ENCODE measurements around the gene AHDC1.

AHDC1 gene

GRCh38 chr1:27531959-27532685 lies 71.8 kb downstream of the AHDC1 start:
- no peak for DNase-seq (ENCODE audit: low read depth)

DNA sequence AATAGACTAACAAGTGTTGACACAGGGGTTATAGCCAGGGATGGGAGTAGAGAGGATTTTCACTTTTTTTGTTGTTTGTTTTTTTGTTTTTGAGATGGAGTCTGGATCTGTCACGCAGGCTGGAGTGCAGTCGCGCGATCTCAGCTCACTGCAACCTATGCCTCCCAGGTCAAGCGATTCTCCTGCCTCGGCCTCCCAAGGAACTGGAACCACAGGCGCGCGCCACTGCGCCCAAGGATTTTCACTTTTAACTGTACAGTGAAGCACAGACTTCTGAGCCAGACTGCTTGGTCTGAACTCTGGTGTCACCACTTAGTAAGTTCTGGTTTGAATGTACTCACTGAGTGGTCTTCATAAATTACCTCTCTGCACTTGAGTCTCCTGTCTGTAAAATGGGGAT lies 73.8 kb downstream of the AHDC1 start:
- no peak for DNase-seq (ENCODE audit: low read depth)

- no peak for DNase-seq (ENCODE audit: low read depth)
Measured at GRCh38 chr1:27529704-27530018, 74.3 kb downstream of the AHDC1 start.

- no peak for DNase-seq (ENCODE audit: low read depth)
Measured at GRCh38 chr1:27528818-27529703, 74.9 kb downstream of the AHDC1 start.

DNA sequence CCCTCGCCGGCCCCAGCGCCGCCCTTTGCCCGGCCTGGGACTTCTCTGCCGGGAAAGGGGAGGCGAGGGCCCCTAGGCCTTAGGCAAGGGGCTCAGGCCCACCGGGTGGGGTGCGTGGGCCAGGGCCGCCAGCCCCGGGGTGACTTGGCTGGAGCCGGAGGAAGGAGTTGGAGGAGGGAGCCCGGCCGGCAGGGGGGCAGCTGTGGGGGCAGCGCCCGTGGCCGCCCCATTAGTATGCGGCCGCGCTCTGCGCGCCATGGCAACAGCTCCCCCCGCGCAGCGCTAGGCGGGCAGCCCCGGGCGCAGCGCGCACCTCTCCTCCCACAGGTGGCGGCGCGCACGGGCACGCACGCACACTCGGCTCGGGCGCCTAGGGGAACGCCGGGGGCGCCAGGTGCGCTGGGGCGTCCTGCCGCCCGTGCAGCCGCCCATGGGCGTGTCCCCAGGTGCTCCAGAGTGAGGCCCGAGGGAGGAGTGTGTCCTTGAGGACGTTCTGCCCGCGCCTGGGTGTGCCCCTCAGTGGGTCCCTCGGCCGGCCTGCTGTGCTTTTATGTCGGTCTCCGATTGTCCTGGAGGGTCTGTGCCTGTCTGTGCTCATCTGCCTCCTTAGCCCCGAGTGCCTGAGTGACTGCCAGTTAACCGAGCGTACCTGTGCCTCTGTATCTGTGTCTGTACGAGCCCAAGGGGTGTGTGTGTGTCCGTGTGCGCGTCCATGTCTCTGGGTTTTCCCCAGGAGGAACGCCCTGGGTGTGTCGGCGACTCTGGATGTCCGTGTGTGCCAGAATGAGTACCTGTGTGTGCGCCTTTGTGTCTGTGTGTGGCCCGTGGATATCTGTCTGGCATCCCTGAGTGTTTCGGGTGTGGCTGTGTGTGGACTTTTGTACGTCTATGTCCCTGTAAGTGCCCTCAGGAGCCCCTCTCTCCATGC lies 75.8 kb downstream of the AHDC1 start:
- peak; percentile 30 for DNase-seq (ENCODE audit: low read depth)

DNA sequence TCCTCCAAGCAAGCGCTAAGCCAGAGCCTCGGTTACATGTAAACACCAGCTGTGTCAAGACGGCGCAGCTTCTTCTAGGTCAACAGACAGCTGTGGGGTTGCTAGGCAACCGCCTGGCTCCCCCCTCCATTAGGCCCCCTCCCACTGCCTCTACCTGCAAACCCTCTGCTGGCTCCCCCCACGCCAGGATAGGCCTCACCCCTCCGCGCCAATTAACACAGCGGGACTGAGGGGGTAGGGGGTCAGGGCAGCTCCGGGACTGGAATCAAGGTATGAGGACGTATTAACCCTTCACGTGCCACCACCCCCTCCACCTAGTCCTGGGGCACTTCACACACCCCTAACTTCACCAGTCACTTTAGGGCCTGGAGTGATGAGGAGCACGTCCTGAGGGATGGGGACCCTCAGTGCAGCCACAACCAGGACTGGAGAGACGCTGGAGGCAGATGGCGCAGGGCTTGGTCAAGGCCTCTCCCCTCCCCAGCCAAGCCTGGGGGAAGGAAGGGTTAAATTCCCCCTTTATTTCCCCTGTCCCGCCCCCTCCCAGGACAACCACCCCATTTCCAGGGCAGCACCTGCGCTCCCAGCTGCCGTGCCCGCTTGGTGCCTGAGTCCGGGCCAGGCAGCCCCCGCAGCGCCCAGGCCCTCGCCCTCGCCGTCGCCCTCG lies 76.6 kb downstream of the AHDC1 start:
- no peak for DNase-seq (ENCODE audit: low read depth)

DNA sequence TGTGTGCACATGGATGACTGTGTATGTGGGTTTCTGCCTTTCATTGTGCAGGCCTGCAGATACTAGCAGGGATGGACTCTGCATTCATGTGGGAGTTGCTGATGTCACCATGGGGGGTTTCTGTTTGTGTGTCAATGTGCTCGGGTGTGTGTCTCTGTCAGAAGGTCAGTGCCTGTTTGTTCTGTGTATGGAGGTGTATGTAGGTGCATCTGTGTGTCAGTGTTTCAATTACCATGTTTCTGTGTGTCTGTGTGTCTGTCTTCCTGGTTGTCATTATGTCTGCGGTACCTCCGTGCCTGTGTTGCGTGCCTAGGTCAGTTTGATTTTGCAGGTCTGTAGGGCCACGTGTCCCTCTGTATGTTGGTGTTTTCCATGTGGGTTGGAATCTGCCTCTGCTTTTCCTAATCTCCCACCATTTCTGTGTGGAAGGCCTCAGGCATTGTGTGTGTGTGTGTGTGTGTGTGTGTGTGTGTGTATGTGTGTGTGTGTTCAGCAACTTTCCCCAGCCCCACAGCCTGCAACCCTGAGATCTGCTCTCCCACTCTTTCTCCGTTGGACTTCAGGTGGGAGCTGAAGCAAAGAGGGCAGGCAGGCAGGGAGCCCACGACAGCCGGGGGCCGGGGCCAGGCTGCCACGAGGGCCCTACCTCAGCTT lies 77.2 kb downstream of the AHDC1 start:
- DNase-seq (ENCODE audit: low read depth): no peak

GRCh38 chr1:27525296-27526272 lies 78.4 kb downstream of the AHDC1 start:
- DNase-seq (ENCODE audit: low read depth): peak; percentile 17

DNA sequence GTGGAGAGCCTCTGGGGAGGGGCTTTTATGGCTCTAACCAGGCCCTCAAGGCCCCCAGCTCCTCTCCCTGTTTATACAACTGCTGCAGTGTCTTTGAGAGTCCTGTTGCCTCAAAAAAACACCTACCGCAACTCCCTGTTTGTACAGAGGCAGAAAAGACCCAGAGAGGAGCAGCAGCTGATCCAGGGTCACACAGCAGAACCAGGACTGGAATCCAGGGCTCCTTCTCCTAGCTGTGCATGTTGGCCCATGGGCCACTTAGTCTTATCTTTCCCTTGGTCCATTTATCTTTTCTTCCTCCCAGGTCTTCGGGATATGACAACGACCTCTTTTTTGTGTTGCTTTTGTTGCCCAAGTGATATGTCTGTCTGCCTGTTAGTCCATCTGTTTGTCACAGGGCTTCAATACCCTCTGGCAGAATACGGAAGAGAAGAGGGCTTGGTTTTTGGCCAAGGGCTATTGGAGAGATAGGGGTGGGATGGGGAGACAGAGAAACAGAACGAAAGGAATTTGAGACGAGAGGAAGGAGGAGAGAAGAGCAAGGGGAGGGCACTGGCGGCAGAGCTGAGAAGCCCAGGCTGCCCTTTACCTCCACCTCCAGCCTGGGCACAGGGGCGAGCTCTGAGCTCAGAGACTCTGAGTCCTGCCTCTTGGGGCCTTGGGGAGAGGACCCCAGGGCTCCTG lies 80.5 kb downstream of the AHDC1 start:
- DNase-seq (ENCODE audit: low read depth): no peak

- DNase-seq (ENCODE audit: low read depth): peak; percentile 38
Measured at GRCh38 chr1:27522432-27523336, 81.3 kb downstream of the AHDC1 start.

DNA sequence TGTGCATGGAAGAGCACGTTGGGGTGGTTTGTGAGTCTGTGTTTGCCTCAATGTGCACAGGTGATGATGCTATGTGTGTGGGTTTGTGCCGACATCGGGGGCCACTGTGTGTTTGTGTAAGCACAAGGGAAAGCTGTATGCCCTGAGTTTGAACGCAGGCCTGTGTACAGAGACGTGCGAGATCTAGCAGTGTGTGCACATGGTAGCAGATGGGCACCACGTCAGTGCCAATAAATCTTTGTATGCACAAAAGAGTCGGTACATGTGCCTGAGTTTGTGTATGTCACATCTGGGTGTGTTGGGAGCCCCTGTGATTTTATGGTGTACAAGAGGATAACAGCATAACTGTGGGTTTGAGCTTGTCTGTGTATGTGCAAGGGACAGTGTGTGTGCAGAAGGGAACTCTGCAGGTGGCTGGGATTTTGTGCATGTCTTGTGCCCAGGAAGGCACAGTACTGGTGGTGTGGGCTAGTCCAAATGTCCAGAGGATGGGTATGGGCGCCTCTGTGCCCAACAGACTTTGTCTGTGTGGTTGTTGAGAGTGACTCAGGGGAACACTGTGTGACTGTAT lies 82.0 kb downstream of the AHDC1 start:
- DNase-seq (ENCODE audit: low read depth): no peak

GRCh38 chr1:27521336-27521831 lies 82.6 kb downstream of the AHDC1 start:
- peak; percentile 23 for DNase-seq (ENCODE audit: low read depth)

DNA sequence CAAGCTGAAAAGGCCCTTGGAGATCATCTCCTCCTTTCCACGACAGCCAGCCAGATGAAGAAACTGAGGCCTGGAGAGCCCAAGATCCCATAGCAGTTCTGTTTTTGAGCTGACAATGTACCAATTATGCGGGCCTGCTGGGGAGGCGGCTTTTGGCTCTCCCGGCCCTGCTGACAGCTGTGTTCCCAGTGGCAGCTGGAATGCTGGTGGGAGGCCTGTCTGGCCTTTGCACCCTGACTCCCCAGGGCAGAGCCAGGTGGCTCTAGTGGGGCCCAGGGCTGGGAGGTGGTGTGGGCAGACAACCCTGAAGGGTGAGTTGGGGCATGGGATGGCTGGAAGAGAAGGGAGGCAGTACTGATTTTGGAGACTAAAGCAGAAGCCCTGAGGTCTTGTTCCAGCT lies 83.3 kb downstream of the AHDC1 start:
- DNase-seq (ENCODE audit: low read depth): no peak

DNA sequence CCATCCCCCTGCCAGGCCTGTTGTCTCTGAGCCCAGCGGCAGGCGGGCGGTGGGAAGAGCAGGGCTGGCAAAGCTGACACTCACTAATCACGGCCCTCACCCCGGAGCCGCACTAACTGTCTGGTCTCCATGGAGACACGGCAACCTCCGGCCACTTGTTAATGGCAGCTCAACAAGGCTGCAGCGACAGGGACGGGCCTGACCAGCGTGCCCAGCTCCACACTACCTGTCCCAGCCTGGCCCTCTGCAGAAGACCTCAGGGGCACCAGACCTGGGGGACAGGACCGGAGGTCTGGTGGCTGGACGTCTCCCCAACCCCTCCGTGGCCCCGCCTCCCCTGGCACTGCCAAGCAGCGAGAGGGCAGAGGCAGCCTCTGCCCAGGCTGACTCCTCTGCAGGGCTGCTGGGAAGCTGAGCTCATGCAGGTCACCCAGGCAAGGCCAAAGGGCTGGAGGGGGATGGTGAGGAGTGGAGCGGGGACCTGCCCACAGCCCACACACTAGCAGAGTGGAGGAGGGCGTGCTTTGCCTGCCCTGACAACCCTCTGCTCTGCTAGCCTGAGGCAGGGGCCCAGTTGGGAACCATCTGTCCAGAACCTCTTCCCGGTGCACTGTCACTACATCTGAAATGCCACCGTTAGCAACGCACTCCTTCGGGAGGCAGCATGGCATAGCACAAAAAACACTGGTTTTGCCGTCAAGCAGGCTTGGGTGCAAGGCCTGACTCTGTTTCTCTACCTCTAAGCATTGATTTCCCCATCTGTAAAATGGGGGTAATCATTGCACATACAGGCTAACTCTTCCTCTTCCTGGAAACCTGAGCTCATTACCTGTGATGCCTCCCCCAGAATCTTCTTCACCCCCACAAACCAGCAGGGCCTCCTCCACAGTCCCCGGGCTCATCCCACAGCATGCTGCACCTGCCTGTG lies 84.3 kb downstream of the AHDC1 start:
- DNase-seq (ENCODE audit: low read depth): no peak

DNA sequence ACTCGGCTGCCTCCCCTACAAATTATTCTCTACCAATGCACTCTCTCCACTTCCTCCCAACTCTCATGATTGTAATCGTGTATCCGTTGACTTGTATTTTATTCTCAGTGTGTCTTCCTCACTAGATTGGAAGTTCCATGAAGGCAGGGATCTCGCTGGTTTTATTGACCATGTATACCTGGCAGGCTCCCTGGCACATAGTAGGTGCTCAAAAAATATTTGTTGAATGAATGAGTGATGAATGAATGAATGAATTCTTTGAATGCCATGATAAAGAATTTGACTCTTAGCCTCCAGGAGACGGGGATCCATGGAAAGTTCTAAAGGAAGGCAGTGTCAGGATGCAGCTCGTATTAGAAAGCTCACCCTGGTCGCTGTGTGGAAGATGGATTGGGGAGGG lies 85.1 kb downstream of the AHDC1 start:
- DNase-seq (ENCODE audit: low read depth): no peak

DNA sequence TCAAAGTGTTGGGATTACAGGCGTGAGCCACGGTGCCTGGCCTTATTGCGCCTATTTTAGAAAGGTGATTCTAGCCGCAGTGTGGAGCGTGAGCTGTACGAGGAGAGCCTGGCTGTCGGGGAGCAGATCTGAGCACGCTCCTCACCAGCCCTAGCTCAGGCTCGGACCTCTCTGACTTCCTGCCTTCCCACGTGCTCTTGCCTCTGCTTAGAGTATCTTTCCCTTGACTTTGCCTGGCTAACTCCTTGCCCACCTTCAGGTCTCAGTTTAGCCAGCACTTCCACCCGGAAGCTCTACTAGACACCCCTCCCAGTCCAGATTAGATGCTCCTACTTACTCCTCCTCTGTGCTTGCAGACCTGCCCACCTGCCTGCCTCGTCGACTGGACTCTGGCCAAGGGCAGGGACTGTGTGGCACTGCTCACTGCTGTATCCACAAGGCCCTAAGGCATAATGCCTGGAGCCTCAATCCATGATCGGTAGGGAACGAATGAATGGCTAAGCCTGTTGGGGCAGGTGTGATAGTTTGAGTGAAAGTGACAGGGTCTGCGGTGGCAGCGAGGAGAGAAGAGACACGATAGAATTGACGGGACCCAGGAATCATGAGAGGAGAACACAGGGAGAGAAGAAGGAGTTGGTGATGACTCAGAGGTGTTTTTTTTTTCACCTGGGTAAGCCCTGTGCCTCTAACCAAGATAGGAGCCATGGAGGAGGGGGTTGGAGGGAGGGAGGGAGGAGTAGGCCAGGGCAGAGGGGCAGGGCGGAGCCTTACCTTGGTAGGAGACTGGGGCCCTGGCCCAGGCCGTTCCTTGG lies 85.8 kb downstream of the AHDC1 start:
- DNase-seq (ENCODE audit: low read depth): no peak
